GM23338 (cell line): ENCODE results near the gene NTNG1. TPM values are rescaled to one million over a fixed set of nuclear protein-coding genes. Genes with fewer than 3 reads are reported as not detected.

Experiments
- ATAC-seq: fragments of 200-7000 bp; cut with Tn5 transposase; 3 replicates; pipeline ENCODE4 v1.9.1; 2020
- DNase-seq: peaks from one replicate; pipeline ENCODE4 v3.0.0-alpha.2; 2015; ENCODE audit warnings: low spot score
- H2AFZ ChIP-seq: fragments of 200-600 bp; sonication (generic); 2 replicates; pipeline ENCODE4 v1.8.0; 2016; ENCODE audit warnings: antibody characterized with exemption, mild to moderate bottlenecking, moderate library complexity
- H3F3A ChIP-seq: fragments of 200-600 bp; sonication (generic); replicated peaks from 2 replicates; pipeline ENCODE4 v1.8.0; 2017; ENCODE audit warnings: antibody characterized with exemption, mixed run types, low read depth
- H3K27ac ChIP-seq: fragments of 200-600 bp; sonication (generic); 2 replicates; pipeline ENCODE4 v1.6.1; 2016; ENCODE audit warnings: low read depth
- H3K27me3 ChIP-seq: fragments of 200-600 bp; sonication (generic); 2 replicates; pipeline ENCODE4 v1.8.0; 2016; ENCODE audit warnings: mild to moderate bottlenecking, mixed run types, moderate library complexity; ENCODE audit not compliant: insufficient read depth
- H3K36me3 ChIP-seq: fragments of 200-600 bp; sonication (generic); 2 replicates; pipeline ENCODE4 v1.8.0; 2016; ENCODE audit warnings: mild to moderate bottlenecking; ENCODE audit not compliant: insufficient read depth
- H3K4me1 ChIP-seq: fragments of 200-600 bp; sonication (generic); 2 replicates; pipeline ENCODE4 v1.8.0; 2016; ENCODE audit warnings: mild to moderate bottlenecking, moderate library complexity; ENCODE audit not compliant: insufficient read depth
- H3K4me2 ChIP-seq: fragments of 200-600 bp; sonication (generic); 2 replicates; pipeline ENCODE4 v1.7.1; 2017; ENCODE audit warnings: mixed run types
- H3K4me3 ChIP-seq: fragments of 200-600 bp; sonication (generic); 2 replicates; pipeline ENCODE4 v1.6.1; 2016; ENCODE audit warnings: mixed run types
- H3K79me2 ChIP-seq: fragments of 200-600 bp; sonication (generic); replicated peaks from 2 replicates; pipeline ENCODE4 v1.8.0; 2017; ENCODE audit warnings: mild to moderate bottlenecking; ENCODE audit not compliant: insufficient read depth
- H3K9me2 ChIP-seq: fragments of 200-600 bp; sonication (generic); 2 replicates; pipeline ENCODE4 v1.8.0; 2017; ENCODE audit not compliant: insufficient read depth
- H4K20me1 ChIP-seq: fragments of 200-600 bp; sonication (generic); replicated peaks from 2 replicates; pipeline ENCODE4 v1.8.0; 2017; ENCODE audit warnings: mild to moderate bottlenecking; ENCODE audit not compliant: insufficient read depth
- H3K27ac Mint-ChIP-seq: 2 replicates; pipeline ENCODE4 v1.8.0; 2020; ENCODE audit warnings: inconsistent platforms, mild to moderate bottlenecking, moderate library complexity, mixed read lengths
- H3K27me3 Mint-ChIP-seq: 3 replicates; pipeline ENCODE4 v1.8.0; 2022; ENCODE audit warnings: low read depth, mild to moderate bottlenecking, moderate library complexity, mixed read lengths, inconsistent platforms; ENCODE audit not compliant: insufficient read depth, poor library complexity
- H3K36me3 Mint-ChIP-seq: 3 replicates; pipeline ENCODE4 v1.8.0; 2021; ENCODE audit warnings: low read depth, mild to moderate bottlenecking, inconsistent platforms, moderate library complexity, mixed read lengths
- H3K4me1 Mint-ChIP-seq: 3 replicates; pipeline ENCODE4 v1.8.0; 2020; ENCODE audit warnings: mild to moderate bottlenecking, inconsistent platforms, mixed read lengths
- H3K4me3 Mint-ChIP-seq: 3 replicates; pipeline ENCODE4 v1.8.0; 2021; ENCODE audit warnings: moderate library complexity, mild to moderate bottlenecking, inconsistent platforms, mixed read lengths
- H3K9me3 Mint-ChIP-seq: 3 replicates; pipeline ENCODE4 v1.8.0; 2020; ENCODE audit warnings: moderate library complexity, mild to moderate bottlenecking, inconsistent platforms, mixed read lengths
- CREB1 ChIP-seq: fragments of 250-450 bp; sonication (Bioruptor Pico); IDR thresholded peaks from 2 replicates; pipeline ENCODE4 v1.5.0; 2020; ENCODE audit warnings: low read depth, mild to moderate bottlenecking, moderate library complexity
- CTCF ChIP-seq, 2 experiments: fragments of 200-600 bp in 1 of 2; sonication (generic) in 1 of 2; conservative IDR thresholded peaks; 2 replicates each; pipeline versions ENCODE4 v1.5.1 to v1.6.1; 2016 to 2017; ENCODE audit warnings: antibody characterized with exemption in 2 of 2, low read depth in 2 of 2, mild to moderate bottlenecking in 2 of 2, moderate library complexity in 1 of 2
- EZH2phosphoT487 ChIP-seq: fragments of 200-600 bp; sonication (generic); IDR thresholded peaks from one replicate; pipeline ENCODE4 v1.8.1; 2018; ENCODE audit warnings: antibody characterized with exemption; ENCODE audit not compliant: unreplicated experiment
- JUNB ChIP-seq: IDR thresholded peaks from one replicate; pipeline ENCODE4 v1.6.1; 2016; ENCODE audit warnings: antibody characterized with exemption; ENCODE audit not compliant: unreplicated experiment
- NANOG ChIP-seq: IDR thresholded peaks from 2 replicates; pipeline ENCODE4 v1.6.1; 2016; ENCODE audit warnings: antibody characterized with exemption, borderline replicate concordance
- POLR2AphosphoS5 ChIP-seq: IDR thresholded peaks from 2 replicates; pipeline ENCODE4 v1.6.1; 2016; ENCODE audit warnings: antibody characterized with exemption, low read depth
- STAT1 ChIP-seq: IDR thresholded peaks from one replicate; pipeline ENCODE4 v1.6.1; 2016; ENCODE audit warnings: antibody characterized with exemption; ENCODE audit not compliant: unreplicated experiment
- polyA plus RNA-seq: library from polyadenylated mRNA; unstranded; fragments of >200 nt; fragmentation: Nextera tagmentation; extraction: Ambion mirVana; gene quantifications from 2 replicates; pipeline ENCODE4 v1.2.1, GENCODE V29; 2016
- total RNA-seq: library from RNA; depleted of rRNA; stranded (reverse); fragments of >200 nt; shearing (Covaris generic); gene quantifications from 2 replicates; pipeline ENCODE4 v1.2.3, GENCODE V29; 2014
- TF ChIP-seq, protein P1 (sequence below): fragments of 250-450 bp; sonication (Bioruptor Pico); IDR thresholded peaks from 2 replicates; pipeline ENCODE4 v1.5.0; 2020; ENCODE audit warnings: mild to moderate bottlenecking, moderate library complexity
- TF ChIP-seq, protein P2 (sequence below): IDR thresholded peaks from one replicate; pipeline ENCODE4 v1.6.1; 2018; ENCODE audit warnings: antibody characterized with exemption; ENCODE audit not compliant: unreplicated experiment
- TF ChIP-seq, protein P3 (sequence below): IDR thresholded peaks from 2 replicates; pipeline ENCODE4 v1.6.1; 2016; ENCODE audit warnings: antibody characterized with exemption

Gene NTNG1
- total and polyA plus RNA-seq, 2 experiments from 2014 or later, result 7.2 to 10.3 TPM

- TF ChIP-seq, protein P1, sequence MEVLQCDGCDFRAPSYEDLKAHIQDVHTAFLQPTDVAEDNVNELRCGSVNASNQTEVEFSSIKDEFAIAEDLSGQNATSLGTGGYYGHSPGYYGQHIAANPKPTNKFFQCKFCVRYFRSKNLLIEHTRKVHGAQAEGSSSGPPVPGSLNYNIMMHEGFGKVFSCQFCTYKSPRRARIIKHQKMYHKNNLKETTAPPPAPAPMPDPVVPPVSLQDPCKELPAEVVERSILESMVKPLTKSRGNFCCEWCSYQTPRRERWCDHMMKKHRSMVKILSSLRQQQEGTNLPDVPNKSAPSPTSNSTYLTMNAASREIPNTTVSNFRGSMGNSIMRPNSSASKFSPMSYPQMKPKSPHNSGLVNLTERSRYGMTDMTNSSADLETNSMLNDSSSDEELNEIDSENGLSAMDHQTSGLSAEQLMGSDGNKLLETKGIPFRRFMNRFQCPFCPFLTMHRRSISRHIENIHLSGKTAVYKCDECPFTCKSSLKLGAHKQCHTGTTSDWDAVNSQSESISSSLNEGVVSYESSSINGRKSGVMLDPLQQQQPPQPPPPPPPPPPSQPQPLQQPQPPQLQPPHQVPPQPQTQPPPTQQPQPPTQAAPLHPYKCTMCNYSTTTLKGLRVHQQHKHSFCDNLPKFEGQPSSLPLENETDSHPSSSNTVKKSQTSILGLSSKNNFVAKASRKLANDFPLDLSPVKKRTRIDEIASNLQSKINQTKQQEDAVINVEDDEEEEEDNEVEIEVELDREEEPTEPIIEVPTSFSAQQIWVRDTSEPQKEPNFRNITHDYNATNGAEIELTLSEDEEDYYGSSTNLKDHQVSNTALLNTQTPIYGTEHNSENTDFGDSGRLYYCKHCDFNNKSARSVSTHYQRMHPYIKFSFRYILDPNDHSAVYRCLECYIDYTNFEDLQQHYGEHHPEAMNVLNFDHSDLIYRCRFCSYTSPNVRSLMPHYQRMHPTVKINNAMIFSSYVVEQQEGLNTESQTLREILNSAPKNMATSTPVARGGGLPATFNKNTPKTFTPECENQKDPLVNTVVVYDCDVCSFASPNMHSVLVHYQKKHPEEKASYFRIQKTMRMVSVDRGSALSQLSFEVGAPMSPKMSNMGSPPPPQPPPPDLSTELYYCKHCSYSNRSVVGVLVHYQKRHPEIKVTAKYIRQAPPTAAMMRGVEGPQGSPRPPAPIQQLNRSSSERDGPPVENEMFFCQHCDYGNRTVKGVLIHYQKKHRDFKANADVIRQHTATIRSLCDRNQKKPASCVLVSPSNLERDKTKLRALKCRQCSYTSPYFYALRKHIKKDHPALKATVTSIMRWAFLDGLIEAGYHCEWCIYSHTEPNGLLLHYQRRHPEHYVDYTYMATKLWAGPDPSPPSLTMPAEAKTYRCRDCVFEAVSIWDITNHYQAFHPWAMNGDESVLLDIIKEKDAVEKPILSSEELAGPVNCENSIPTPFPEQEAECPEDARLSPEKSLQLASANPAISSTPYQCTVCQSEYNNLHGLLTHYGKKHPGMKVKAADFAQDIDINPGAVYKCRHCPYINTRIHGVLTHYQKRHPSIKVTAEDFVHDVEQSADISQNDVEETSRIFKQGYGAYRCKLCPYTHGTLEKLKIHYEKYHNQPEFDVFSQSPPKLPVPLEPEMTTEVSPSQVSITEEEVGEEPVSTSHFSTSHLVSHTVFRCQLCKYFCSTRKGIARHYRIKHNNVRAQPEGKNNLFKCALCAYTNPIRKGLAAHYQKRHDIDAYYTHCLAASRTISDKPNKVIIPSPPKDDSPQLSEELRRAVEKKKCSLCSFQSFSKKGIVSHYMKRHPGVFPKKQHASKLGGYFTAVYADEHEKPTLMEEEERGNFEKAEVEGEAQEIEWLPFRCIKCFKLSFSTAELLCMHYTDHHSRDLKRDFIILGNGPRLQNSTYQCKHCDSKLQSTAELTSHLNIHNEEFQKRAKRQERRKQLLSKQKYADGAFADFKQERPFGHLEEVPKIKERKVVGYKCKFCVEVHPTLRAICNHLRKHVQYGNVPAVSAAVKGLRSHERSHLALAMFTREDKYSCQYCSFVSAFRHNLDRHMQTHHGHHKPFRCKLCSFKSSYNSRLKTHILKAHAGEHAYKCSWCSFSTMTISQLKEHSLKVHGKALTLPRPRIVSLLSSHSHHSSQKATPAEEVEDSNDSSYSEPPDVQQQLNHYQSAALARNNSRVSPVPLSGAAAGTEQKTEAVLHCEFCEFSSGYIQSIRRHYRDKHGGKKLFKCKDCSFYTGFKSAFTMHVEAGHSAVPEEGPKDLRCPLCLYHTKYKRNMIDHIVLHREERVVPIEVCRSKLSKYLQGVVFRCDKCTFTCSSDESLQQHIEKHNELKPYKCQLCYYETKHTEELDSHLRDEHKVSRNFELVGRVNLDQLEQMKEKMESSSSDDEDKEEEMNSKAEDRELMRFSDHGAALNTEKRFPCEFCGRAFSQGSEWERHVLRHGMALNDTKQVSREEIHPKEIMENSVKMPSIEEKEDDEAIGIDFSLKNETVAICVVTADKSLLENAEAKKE (CRISPR knock-in tag), result no peak
- TF ChIP-seq JUNB, result no peak
Observed at GRCh38 chr1:107352850-107353249, 212.0 kb downstream of the NTNG1 start (continued).

DNA sequence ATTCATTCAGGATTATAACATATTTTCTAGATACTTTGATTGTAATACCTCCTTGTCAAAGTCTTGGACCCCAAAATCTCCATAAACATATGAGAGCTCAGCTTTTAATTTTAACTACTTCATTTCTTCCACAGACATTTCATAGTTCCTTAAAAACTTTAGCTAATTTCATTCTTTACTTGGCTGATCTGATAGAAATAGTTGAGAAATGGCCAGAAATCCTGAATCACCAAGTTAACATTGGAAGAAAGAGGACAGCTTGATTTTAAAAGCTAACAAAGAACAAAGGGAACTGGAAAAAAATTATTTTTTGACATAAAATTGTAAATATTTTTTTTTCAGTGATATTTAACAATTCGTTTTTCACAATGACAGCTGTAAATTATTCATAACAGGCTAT lies 216.5 kb downstream of the NTNG1 start:
- TF ChIP-seq JUNB (no peak), EZH2phosphoT487 (no peak), STAT1 (no peak), POLR2AphosphoS5 (no peak), CTCF (conservative IDR thresholded peaks at IDR 0.05; ENCODE audit: low read depth in 2 of 2) (no peak), CREB1 (CRISPR knock-in tag) (no peak), NANOG (no peak)
- TF ChIP-seq, protein P2, sequence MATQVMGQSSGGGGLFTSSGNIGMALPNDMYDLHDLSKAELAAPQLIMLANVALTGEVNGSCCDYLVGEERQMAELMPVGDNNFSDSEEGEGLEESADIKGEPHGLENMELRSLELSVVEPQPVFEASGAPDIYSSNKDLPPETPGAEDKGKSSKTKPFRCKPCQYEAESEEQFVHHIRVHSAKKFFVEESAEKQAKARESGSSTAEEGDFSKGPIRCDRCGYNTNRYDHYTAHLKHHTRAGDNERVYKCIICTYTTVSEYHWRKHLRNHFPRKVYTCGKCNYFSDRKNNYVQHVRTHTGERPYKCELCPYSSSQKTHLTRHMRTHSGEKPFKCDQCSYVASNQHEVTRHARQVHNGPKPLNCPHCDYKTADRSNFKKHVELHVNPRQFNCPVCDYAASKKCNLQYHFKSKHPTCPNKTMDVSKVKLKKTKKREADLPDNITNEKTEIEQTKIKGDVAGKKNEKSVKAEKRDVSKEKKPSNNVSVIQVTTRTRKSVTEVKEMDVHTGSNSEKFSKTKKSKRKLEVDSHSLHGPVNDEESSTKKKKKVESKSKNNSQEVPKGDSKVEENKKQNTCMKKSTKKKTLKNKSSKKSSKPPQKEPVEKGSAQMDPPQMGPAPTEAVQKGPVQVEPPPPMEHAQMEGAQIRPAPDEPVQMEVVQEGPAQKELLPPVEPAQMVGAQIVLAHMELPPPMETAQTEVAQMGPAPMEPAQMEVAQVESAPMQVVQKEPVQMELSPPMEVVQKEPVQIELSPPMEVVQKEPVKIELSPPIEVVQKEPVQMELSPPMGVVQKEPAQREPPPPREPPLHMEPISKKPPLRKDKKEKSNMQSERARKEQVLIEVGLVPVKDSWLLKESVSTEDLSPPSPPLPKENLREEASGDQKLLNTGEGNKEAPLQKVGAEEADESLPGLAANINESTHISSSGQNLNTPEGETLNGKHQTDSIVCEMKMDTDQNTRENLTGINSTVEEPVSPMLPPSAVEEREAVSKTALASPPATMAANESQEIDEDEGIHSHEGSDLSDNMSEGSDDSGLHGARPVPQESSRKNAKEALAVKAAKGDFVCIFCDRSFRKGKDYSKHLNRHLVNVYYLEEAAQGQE, result no peak
- TF ChIP-seq, protein P3, sequence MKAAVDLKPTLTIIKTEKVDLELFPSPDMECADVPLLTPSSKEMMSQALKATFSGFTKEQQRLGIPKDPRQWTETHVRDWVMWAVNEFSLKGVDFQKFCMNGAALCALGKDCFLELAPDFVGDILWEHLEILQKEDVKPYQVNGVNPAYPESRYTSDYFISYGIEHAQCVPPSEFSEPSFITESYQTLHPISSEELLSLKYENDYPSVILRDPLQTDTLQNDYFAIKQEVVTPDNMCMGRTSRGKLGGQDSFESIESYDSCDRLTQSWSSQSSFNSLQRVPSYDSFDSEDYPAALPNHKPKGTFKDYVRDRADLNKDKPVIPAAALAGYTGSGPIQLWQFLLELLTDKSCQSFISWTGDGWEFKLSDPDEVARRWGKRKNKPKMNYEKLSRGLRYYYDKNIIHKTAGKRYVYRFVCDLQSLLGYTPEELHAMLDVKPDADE, result no peak
- H2AFZ ChIP-seq, result no peak overlapping the region
- H3K27ac Mint-ChIP-seq, result no peak overlapping the region
- no peaks in the 10 kb centered on the region for H4K20me1 ChIP-seq
- H3K4me3 Mint-ChIP-seq, result no peak overlapping the region
- H3F3A ChIP-seq, result no peaks in the 10 kb centered on the region
- H3K4me3 ChIP-seq, result no peak overlapping the region
- H3K27ac ChIP-seq, result no peak overlapping the region
- peaks cover 9% of the 10 kb centered on the region for H3K9me3 Mint-ChIP-seq
- H3K36me3 ChIP-seq, result no peaks in the 10 kb centered on the region
- H3K9me2 ChIP-seq, result peaks cover 8% of the 10 kb centered on the region; the same call in 1 of the 2 replicates
- no peaks in the 10 kb centered on the region for H3K79me2 ChIP-seq
- no peak for DNase-seq
- H3K4me1 Mint-ChIP-seq, result peaks cover 32% of the 10 kb centered on the region
- H3K4me1 ChIP-seq, result peaks cover 19% of the 10 kb centered on the region
- H3K36me3 Mint-ChIP-seq, result peaks cover 19% of the 10 kb centered on the region
- H3K4me2 ChIP-seq, result no peak overlapping the region
- H3K27me3 Mint-ChIP-seq, result peaks cover 4% of the 10 kb centered on the region
- no peaks in the 10 kb centered on the region for H3K27me3 ChIP-seq
- ATAC-seq, result no peak
